Measurements from ENCODE around the gene GCG.

- TF ChIP-seq, protein P1, sequence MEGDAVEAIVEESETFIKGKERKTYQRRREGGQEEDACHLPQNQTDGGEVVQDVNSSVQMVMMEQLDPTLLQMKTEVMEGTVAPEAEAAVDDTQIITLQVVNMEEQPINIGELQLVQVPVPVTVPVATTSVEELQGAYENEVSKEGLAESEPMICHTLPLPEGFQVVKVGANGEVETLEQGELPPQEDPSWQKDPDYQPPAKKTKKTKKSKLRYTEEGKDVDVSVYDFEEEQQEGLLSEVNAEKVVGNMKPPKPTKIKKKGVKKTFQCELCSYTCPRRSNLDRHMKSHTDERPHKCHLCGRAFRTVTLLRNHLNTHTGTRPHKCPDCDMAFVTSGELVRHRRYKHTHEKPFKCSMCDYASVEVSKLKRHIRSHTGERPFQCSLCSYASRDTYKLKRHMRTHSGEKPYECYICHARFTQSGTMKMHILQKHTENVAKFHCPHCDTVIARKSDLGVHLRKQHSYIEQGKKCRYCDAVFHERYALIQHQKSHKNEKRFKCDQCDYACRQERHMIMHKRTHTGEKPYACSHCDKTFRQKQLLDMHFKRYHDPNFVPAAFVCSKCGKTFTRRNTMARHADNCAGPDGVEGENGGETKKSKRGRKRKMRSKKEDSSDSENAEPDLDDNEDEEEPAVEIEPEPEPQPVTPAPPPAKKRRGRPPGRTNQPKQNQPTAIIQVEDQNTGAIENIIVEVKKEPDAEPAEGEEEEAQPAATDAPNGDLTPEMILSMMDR (IDR thresholded peaks at IDR 0.05), result no peak
- no peak for TF ChIP-seq POLR2A (IDR thresholded peaks at IDR 0.05)
Observed at GRCh38 chr2:162149940-162150339, 2.1 kb downstream of the GCG start.
